Fibroblast of the aortic adventitia (primary cell): ENCODE data around the gene INTS3. TPM values are rescaled to one million over a fixed set of nuclear protein-coding genes. Genes with fewer than 3 reads are reported as not detected.

Experiments
- DNase-seq: peaks from one replicate; pipeline ENCODE4 v3.0.0-alpha.2; 2010; ENCODE audit warnings: low read depth
- H3K4me3 ChIP-seq: 2 replicates; pipeline ENCODE4 v1.5.1; 2011; ENCODE audit warnings: low read depth, mild to moderate bottlenecking, control low read depth, low read length, moderate library complexity
- total RNA-seq: library from RNA; depleted of rRNA; stranded (reverse); fragments of >200 nt; gene quantifications from 2 replicates; pipeline ENCODE4 v1.2.3, GENCODE V29; 2012; ENCODE audit warnings: low replicate concordance
- TF ChIP-seq, protein P1 (sequence below): IDR thresholded peaks from 2 replicates; pipeline ENCODE4 v1.5.1; 2011; ENCODE audit warnings: mild to moderate bottlenecking, low read length, control low read depth, inconsistent platforms; ENCODE audit not compliant: insufficient read depth

The INTS3 gene
- total RNA-seq, 1 donor, result 55.8 TPM

DNA sequence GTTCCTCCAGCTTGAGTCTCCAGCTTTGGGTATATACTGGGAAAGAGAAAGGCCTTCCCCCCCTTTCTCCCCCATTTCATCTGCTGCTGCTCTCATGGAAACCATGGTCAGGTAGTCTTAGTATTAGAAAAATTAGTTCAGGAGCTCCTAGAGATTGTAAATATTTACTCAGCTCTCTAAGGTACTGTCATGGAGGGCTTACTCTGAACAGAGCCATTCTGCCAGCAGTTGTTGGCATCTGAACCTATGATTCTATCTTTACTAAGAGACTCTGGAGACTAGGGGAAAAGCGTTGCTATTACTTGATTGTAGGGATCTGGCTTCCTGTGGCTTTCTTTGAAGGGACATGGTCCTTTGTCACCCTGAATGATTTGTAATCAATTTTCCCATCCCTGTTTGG lies 6.1 kb downstream of the INTS3 start:
- no peak for DNase-seq

DNA sequence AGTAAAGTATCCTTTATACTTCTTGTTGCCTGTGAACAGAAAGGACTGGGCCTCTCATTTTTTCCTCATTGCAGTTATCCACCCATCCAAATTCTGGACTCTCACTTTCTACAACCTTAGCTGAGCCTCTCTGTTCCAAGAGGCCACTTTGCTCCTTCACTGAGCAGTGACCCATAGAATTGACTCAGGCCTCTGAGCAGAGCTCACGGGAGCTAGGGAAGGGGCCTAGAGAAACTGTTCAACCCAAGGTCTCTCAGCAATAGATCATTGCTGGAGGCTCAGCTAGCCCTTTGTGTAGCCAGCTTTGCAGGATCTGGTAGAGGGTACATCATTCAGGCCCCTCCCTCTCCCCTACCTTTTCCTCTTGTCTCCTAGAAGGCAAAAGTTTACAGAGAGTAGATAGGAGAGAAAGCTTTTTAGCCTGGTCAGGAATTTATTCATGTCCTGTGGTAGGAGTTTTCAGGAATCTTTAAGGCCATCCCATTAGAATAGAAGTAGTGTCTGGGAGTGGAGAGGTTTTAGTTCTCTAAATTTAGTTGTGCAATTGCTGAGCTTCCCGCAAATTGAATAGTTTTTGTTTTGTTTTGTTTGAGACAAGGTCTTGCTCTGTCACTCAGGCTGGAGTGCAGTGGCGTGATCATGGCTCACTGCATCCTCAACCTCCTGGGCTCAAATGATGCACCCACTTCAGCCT lies 6.7 kb downstream of the INTS3 start:
- TF ChIP-seq, protein P1, sequence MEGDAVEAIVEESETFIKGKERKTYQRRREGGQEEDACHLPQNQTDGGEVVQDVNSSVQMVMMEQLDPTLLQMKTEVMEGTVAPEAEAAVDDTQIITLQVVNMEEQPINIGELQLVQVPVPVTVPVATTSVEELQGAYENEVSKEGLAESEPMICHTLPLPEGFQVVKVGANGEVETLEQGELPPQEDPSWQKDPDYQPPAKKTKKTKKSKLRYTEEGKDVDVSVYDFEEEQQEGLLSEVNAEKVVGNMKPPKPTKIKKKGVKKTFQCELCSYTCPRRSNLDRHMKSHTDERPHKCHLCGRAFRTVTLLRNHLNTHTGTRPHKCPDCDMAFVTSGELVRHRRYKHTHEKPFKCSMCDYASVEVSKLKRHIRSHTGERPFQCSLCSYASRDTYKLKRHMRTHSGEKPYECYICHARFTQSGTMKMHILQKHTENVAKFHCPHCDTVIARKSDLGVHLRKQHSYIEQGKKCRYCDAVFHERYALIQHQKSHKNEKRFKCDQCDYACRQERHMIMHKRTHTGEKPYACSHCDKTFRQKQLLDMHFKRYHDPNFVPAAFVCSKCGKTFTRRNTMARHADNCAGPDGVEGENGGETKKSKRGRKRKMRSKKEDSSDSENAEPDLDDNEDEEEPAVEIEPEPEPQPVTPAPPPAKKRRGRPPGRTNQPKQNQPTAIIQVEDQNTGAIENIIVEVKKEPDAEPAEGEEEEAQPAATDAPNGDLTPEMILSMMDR, result no peak
- no peak for DNase-seq
- no peak overlapping the region for H3K4me3 ChIP-seq

More for the DNA sequence above, 6.1 kb downstream of the INTS3 start:
- TF ChIP-seq, protein P1, result no peak
- no peak overlapping the region for H3K4me3 ChIP-seq

DNA sequence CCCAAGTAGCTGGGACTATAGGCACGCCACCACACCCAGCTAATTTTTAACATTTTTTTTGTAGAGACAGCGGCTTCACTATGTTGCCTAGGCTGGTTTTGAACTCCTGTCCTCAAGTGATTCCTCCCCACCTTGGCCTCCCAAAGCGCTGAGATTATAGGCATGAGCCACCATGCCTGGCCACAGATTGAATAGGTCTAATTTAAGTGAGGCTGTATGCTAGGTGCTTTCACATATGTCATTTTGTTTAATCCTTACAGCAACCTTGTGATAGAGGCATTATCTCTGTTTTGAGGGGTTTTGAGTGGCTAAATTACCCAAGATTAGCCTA lies 7.2 kb downstream of the INTS3 start:
- no peak overlapping the region for H3K4me3 ChIP-seq
- DNase-seq, result no peak
- TF ChIP-seq, protein P1, result no peak

DNA sequence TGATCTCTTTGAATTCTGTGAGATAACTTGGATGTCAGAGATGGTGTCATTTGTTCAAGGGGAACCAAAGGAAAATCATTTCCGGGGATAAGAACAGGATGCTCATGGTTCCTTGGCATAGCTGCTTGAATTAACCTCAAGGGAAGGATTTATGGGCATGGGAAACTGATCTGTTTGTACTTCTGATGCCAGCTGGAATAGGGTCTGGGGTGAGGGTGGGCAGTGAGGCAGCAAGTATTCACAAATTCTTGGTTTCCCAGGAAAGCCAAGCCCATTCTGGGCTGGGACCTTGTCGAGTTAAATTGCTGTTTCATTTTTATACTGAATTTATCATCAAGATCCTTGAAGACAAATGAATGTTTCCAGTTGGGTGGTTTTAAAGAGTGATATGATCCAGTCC lies 14.1 kb downstream of the INTS3 start:
- DNase-seq, result no peak
- no peak overlapping the region for H3K4me3 ChIP-seq
- TF ChIP-seq, protein P1, result no peak

DNA sequence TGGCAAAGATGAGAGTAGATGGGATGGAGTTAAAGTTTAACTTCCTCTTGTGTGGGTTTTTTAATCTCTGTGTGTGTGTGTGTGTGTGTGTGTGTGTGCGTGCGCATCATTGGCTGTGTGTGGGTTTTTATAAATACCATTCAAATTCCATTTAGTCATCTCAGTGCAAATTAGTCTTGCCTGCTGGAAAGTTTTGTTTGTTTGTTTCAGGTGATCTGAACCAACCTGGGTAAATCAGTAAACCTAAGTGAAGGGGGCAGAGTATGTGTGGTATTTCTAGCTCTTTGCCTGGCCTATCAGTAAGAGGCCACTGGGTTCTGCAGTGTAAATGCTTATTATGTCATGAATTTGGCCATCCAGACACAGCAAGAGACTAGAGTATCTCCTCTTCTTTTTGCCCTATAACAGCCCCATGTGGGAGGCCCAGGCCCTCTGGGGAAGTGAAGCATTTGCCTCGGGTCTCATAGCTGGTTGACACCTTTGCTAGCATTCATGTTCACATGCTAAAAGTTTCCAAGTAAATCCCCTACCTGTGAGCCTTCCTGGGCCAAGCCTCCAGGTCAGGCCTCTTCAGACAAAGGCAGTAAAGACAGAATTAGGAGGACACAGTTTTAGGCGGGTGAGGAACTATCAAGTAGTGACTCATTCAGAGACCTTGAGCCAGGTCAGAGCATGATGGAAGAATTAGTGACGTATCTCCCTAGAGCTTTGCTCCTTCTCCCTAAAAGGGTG lies 14.7 kb downstream of the INTS3 start:
- no peak overlapping the region for H3K4me3 ChIP-seq
- peak; percentile 73 for DNase-seq
- TF ChIP-seq, protein P1, result no peak

DNA sequence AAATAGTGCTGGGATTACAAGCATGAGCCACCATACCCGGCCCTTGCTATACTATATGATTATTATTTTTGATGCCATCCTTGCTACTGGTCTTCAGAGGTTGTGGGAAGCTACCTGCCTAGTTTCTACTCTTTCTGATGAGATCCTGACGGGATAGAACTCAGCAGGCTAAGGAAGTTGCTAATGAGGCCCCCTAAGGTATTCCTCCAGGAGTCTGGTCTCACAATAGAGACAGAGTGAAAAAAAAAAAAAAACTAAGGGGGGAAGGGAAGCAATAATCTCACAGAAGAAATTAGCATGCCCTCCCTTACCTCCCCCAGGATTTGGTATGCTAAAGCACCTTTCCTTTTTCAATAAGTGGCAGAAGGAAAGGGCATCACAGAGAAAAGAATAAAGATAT lies 17.6 kb downstream of the INTS3 start:
- TF ChIP-seq, protein P1, result no peak
- no peak overlapping the region for H3K4me3 ChIP-seq
- no peak for DNase-seq
